ENCODE measurements around the gene ITK.

The ITK gene

GRCh38 chr5:157280927-157281326 is 100.3 kb downstream of the ITK start:
- Histone ChIP-seq H3K4me3 (ENCODE audit: low read depth in 1 of 2, low read length in 1 of 2) (peak overlapping the region in 1 of 2 experiments; percentile 0), H3K9me3 (no peaks in the 10 kb centered on the region), H3K36me3 (peaks cover 13% of the 10 kb centered on the region), H3K27me3 (no peaks in the 10 kb centered on the region), H3K27ac (peak overlapping the region; percentile 96), H3K4me1 (ENCODE audit: control insufficient read depth in 1 of 2, insufficient read depth in 1 of 2, low read depth in 1 of 2, low read length in 1 of 2) (peaks cover 86 to 93% of the 10 kb centered on the region in 2 experiments)
- no peak for TF ChIP-seq CTCF (IDR thresholded peaks at IDR 0.05)

GRCh38 chr5:157282150-157282549 is 101.5 kb downstream of the ITK start:
- H3K27me3 ChIP-seq, result no peaks in the 10 kb centered on the region
- TF ChIP-seq CTCF (IDR thresholded peaks at IDR 0.05), result no peak
- H3K4me3 ChIP-seq (ENCODE audit: low read depth in 1 of 2, low read length in 1 of 2), result no peak overlapping the region
- peaks cover 78 to 82% of the 10 kb centered on the region in 2 experiments for H3K4me1 ChIP-seq (ENCODE audit: control insufficient read depth in 1 of 2, insufficient read depth in 1 of 2, low read depth in 1 of 2, low read length in 1 of 2)
- H3K9me3 ChIP-seq, result no peaks in the 10 kb centered on the region
- H3K27ac ChIP-seq, result peak overlapping the region; percentile 96
- peaks cover 22% of the 10 kb centered on the region for H3K36me3 ChIP-seq

GRCh38 chr5:157283434-157283833 is 102.8 kb downstream of the ITK start:
- H3K4me1 ChIP-seq (ENCODE audit: control insufficient read depth in 1 of 2, insufficient read depth in 1 of 2, low read depth in 1 of 2, low read length in 1 of 2), result peaks cover 67 to 69% of the 10 kb centered on the region in 2 experiments
- peaks cover 35% of the 10 kb centered on the region for H3K36me3 ChIP-seq
- peak overlapping the region; percentile 18 to 28 for H3K4me3 ChIP-seq (ENCODE audit: low read depth in 1 of 2, low read length in 1 of 2)
- H3K27ac ChIP-seq, result peak overlapping the region; percentile 96
- no peaks in the 10 kb centered on the region for H3K9me3 ChIP-seq
- no peak for TF ChIP-seq CTCF (IDR thresholded peaks at IDR 0.05)
- H3K27me3 ChIP-seq, result no peaks in the 10 kb centered on the region

- TF ChIP-seq CTCF (IDR thresholded peaks at IDR 0.05), result no peak
- Histone ChIP-seq H3K27ac (peak overlapping the region; percentile 96), H3K4me1 (ENCODE audit: control insufficient read depth in 1 of 2, insufficient read depth in 1 of 2, low read depth in 1 of 2, low read length in 1 of 2) (peaks cover 55 to 57% of the 10 kb centered on the region in 2 experiments), H3K9me3 (no peaks in the 10 kb centered on the region), H3K27me3 (no peaks in the 10 kb centered on the region), H3K36me3 (peaks cover 47% of the 10 kb centered on the region), H3K4me3 (ENCODE audit: low read depth in 1 of 2, low read length in 1 of 2) (no peak overlapping the region)
Measured at GRCh38 chr5:157284458-157285212, 104.0 kb downstream of the ITK start.

- TF ChIP-seq CTCF (IDR thresholded peaks at IDR 0.05), result no peak
- Histone ChIP-seq H3K36me3 (peaks cover 56% of the 10 kb centered on the region), H3K27me3 (no peaks in the 10 kb centered on the region), H3K9me3 (no peaks in the 10 kb centered on the region), H3K4me3 (ENCODE audit: low read depth in 1 of 2, low read length in 1 of 2) (no peak overlapping the region), H3K4me1 (ENCODE audit: control insufficient read depth in 1 of 2, insufficient read depth in 1 of 2, low read depth in 1 of 2, low read length in 1 of 2) (peaks cover 46 to 48% of the 10 kb centered on the region in 2 experiments), H3K27ac (peak overlapping the region; percentile 96)
Measured at GRCh38 chr5:157285310-157286035, 104.8 kb downstream of the ITK start.
